ENCODE results near the gene ERRFI1. TPM values are rescaled to one million over a fixed set of nuclear protein-coding genes. Genes with fewer than 3 reads are reported as not detected.
A peak's percentile ranks its signal among the peaks of the same experiment; 100 is the strongest.

The ERRFI1 gene
- total RNA-seq, 1 donor from 2014 or later = 1.4 TPM

DNA sequence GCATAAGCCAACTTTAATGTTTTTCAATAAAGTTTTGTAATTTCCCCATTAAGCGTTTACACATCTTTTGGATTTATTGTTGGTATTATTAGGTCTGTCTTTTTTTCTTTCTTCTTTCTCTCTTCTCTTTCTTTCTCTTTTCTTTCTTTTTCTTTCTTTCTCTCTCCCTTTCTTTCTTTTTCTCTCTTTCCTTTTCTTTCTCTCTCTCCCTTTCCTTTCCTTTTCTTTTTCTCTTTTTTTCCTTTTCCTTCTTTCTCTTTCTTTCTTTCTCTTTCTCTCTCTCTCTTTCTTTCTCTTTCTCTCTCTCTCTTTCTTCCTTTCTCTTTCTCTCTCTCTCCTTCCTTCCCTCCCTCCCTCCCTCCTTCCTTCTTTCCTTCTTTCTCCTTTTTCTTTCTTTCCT, 31.3 kb downstream of the ERRFI1 start:
- no peak for DNase-seq

DNA sequence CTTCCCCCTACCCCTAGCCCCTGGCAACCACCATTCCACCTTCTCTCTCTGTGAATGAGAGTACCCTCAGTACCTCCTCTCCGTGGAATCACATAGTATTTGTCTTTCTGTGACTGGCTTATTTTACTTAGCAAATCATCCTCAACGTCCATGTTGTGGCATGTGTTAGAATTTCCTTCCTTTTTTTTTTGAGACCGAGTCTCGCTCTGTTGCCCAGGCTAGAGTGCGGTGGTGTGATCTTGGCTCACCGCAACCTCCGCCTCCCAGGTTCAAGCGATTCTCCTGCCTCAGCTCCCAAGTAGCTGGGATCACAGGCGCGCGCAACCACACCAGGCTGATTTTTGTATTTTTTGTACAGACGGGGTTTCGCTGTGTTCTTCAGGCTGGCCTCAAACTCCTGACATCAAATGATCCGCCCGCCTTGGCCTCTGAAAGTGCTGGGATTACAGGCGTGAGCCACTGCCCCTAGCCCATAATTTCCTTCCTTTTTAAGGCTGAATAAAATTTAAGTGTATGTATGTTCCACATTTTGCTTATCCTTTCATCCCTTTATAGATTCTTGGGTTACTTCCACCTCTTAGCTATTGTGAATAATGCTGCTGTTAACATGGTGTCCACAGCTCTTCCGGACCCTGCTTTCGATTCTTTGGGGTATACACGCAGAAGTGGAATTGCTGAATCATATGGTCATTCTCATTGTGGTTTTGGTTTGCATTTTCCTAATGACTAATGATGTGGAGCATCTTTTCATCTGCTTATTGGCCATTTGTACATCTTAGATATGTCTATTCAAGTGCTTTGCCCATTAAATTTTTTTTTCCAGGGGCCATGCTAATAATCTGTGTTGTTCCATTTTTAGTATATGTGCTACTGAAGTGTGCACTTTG, 32.3 kb downstream of the ERRFI1 start:
- POLR2A ChIA-PET = interaction anchor here (0.6 kb wide), 1 partner anchor 1043 kb away, joined by 8 read pairs; no protein-coding TSS in a partner anchor

More for the DNA sequence above, 31.3 kb downstream of the ERRFI1 start:
- Mint-ChIP-seq H3K4me3 (no peak overlapping the region), H3K36me3 (ENCODE audit: low read depth) (peaks cover 10% of the 10 kb centered on the region), H3K27ac (no peak overlapping the region), H3K4me1 (peaks cover 12% of the 10 kb centered on the region), H3K27me3 (no peaks in the 10 kb centered on the region), H3K9me3 (no peaks in the 10 kb centered on the region)
- CTCF ChIA-PET = no interaction called here
- TF ChIP-seq, protein P1, sequence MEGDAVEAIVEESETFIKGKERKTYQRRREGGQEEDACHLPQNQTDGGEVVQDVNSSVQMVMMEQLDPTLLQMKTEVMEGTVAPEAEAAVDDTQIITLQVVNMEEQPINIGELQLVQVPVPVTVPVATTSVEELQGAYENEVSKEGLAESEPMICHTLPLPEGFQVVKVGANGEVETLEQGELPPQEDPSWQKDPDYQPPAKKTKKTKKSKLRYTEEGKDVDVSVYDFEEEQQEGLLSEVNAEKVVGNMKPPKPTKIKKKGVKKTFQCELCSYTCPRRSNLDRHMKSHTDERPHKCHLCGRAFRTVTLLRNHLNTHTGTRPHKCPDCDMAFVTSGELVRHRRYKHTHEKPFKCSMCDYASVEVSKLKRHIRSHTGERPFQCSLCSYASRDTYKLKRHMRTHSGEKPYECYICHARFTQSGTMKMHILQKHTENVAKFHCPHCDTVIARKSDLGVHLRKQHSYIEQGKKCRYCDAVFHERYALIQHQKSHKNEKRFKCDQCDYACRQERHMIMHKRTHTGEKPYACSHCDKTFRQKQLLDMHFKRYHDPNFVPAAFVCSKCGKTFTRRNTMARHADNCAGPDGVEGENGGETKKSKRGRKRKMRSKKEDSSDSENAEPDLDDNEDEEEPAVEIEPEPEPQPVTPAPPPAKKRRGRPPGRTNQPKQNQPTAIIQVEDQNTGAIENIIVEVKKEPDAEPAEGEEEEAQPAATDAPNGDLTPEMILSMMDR (IDR thresholded peaks at IDR 0.05) = no peak
- ATAC-seq (ENCODE audit: low read depth) = no peak
- intact Hi-C loops (cut with micrococcal nuclease) = no loop called here
- POLR2A ChIA-PET = interaction anchor here (0.6 kb wide), 1 partner anchor 149 kb away, joined by 3 read pairs; no protein-coding TSS in a partner anchor

DNA sequence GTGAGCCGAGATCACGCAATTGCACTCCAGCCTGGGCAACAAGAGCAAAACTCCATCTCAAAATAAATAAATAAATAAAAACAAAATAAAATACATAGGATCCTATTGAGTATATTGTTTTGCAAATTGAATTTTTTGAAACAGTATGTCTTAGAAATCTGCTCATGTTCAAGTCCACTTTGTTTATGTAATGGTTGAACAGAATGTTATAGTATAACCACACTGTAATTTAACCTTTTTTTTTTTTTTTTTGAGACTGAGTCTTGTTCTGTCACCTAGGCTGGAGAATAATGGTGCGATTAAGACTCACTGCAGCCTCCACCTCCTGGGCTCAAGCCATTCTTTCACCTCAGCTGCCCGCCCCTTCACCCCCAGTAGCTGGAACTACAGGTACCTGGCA, 33.2 kb downstream of the ERRFI1 start:
- no peak for DNase-seq
- Mint-ChIP-seq H3K9me3 (no peaks in the 10 kb centered on the region), H3K4me1 (peaks cover 12% of the 10 kb centered on the region), H3K36me3 (ENCODE audit: low read depth) (peaks cover 18% of the 10 kb centered on the region), H3K4me3 (no peak overlapping the region), H3K27me3 (no peaks in the 10 kb centered on the region), H3K27ac (no peak overlapping the region)
- intact Hi-C loops (cut with micrococcal nuclease) = no loop called here
- no peak for ATAC-seq (ENCODE audit: low read depth)
- ChIA-PET CTCF (no interaction called here), POLR2A (no interaction called here)
- TF ChIP-seq, protein P1 (IDR thresholded peaks at IDR 0.05) = no peak

More for the DNA sequence above, 32.3 kb downstream of the ERRFI1 start:
- intact Hi-C loops (cut with micrococcal nuclease) = no loop called here
- Mint-ChIP-seq H3K27me3 (no peaks in the 10 kb centered on the region), H3K4me3 (peak overlapping the region; percentile 39), H3K9me3 (no peaks in the 10 kb centered on the region), H3K4me1 (peaks cover 12% of the 10 kb centered on the region), H3K27ac (peak overlapping the region; percentile 60), H3K36me3 (ENCODE audit: low read depth) (peaks cover 16% of the 10 kb centered on the region)
- ATAC-seq (ENCODE audit: low read depth) = peak; percentile 68
- TF ChIP-seq, protein P1 (IDR thresholded peaks at IDR 0.05) = no peak
- no peak for DNase-seq
- CTCF ChIA-PET = no interaction called here

DNA sequence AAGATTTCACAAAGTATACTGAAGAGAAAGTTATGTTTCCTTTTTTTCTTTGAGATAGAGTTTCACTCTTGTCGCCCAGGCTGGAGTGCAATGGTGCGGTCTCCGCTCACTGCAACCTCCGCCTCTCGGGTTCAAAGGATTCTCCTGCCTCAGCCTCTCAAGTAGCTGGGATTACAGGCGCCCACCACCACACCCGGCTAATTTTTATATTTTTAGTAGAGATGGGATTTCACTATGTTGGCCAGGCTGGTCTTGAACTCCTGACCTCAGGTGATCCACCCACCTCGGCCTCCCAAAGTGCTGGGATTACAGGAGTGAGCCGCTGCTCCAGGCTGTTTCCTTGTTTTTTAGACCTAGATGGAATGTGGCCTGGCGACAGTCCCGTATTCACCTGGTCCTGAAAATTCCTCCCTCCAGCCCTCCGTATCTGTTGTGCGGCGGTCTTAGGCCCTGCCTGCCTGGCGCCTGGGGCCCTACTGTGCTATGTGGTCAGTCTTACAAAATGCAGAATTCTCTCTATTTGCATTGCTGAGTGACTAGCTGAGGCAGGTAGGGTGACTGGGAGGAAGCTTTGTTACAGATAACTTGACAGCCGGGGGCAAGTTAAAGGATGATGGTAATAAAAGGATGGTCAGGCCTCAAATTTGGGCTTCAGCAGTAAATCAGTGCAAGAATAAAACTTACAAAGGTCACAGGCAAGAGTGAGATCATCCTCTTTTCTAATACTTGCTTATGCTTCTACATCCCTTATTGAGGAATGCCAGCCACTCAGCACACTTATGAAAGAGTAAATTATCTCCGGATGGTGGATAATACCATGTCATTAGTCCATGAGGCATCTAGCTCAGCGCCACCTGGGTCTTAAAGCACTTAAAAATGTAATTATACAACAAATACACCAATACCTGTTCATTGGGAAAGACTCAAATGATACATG, 34.3 kb downstream of the ERRFI1 start:
- no peak for DNase-seq
- ATAC-seq (ENCODE audit: low read depth) = no peak
- TF ChIP-seq, protein P1 (IDR thresholded peaks at IDR 0.05) = no peak
- ChIA-PET POLR2A (no interaction called here), CTCF (no interaction called here)
- peaks cover 12% of the 10 kb centered on the region for H3K4me1 Mint-ChIP-seq
- no peaks in the 10 kb centered on the region for H3K27me3 Mint-ChIP-seq
- H3K4me3 Mint-ChIP-seq = no peak overlapping the region
- intact Hi-C loops (cut with micrococcal nuclease) = no loop called here
- no peak overlapping the region for H3K27ac Mint-ChIP-seq
- no peaks in the 10 kb centered on the region for H3K9me3 Mint-ChIP-seq
- peaks cover 28% of the 10 kb centered on the region for H3K36me3 Mint-ChIP-seq (ENCODE audit: low read depth)
